IPS DF 6.9 (cell line): ENCODE data around the gene ARFIP2.

Experiments
- DNase-seq: peaks from one replicate; pipeline ENCODE4 v3.0.0-alpha.2; 2013; ENCODE audit warnings: low read depth, low spot score
- H3K27ac ChIP-seq: one replicate; pipeline ENCODE4 v1.5.1; 2013; ENCODE audit warnings: low read length, control low read depth
- H3K27me3 ChIP-seq: 2 replicates; pipeline ENCODE4 v1.6.1; 2013; ENCODE audit warnings: mild to moderate bottlenecking, low read length; ENCODE audit not compliant: control insufficient read depth, insufficient read depth
- H3K36me3 ChIP-seq: 2 replicates; pipeline ENCODE4 v1.6.1; 2013; ENCODE audit warnings: low read length; ENCODE audit not compliant: control insufficient read depth, insufficient read depth
- H3K4me1 ChIP-seq: 2 replicates; pipeline ENCODE4 v1.6.1; 2013; ENCODE audit warnings: low read length; ENCODE audit not compliant: control insufficient read depth, insufficient read depth
- H3K4me3 ChIP-seq: 2 replicates; pipeline ENCODE4 v1.5.1; 2013; ENCODE audit warnings: mild to moderate bottlenecking, low read length
- H3K9me3 ChIP-seq: 2 replicates; pipeline ENCODE4 v1.6.1; 2013; ENCODE audit warnings: low read length, inconsistent platforms; ENCODE audit not compliant: control insufficient read depth, insufficient read depth
- WGBS: extraction: QIAGEN DNeasy Blood & Tissue Kit; methylation state at CpG from one replicate; pipeline ENCODE4 v1.1.7; 2013; ENCODE audit warnings: mixed read lengths, missing lambda C conversion rate; ENCODE audit not compliant: insufficient read length, insufficient coverage; 5-methylcytosine and 5-hydroxymethylcytosine counted together

ARFIP2 gene

GRCh38 chr11:6502382-6502781 is 21.3 kb upstream of the ARFIP2 start:
- H3K27me3 ChIP-seq: no peaks in the 10 kb centered on the region
- WGBS: no CpG with 5 or more reads among the region's 3 CpGs
- no peaks in the 10 kb centered on the region for H3K4me1 ChIP-seq
- H3K4me3 ChIP-seq: no peak overlapping the region
- no peaks in the 10 kb centered on the region for H3K9me3 ChIP-seq
- no peak overlapping the region for H3K27ac ChIP-seq
- no peak for DNase-seq
- no peaks in the 10 kb centered on the region for H3K36me3 ChIP-seq

- Histone ChIP-seq H3K36me3 (no peaks in the 10 kb centered on the region), H3K4me1 (no peaks in the 10 kb centered on the region), H3K27me3 (no peaks in the 10 kb centered on the region), H3K9me3 (no peaks in the 10 kb centered on the region), H3K27ac (no peak overlapping the region), H3K4me3 (no peak overlapping the region)
- no CpG with 5 or more reads among the region's 5 CpGs for WGBS
- DNase-seq: no peak
Measured at GRCh38 chr11:6498544-6498943, 17.4 kb upstream of the ARFIP2 start.

GRCh38 chr11:6498121-6498520 is 17.0 kb upstream of the ARFIP2 start:
- WGBS: no CpG with 5 or more reads among the region's 7 CpGs

GRCh38 chr11:6497069-6497839 is 16.1 kb upstream of the ARFIP2 start, which contains the start of gene DNHD1:
DNHD1 (plus strand) TSS chr11:6497280; CDS start chr11:6498216, 936 bp downstream.
- no CpG with 5 or more reads among the region's 33 CpGs for WGBS

More at GRCh38 chr11:6498121-6498520, 17.0 kb upstream of the ARFIP2 start:
- Histone ChIP-seq H3K27me3 (no peaks in the 10 kb centered on the region), H3K9me3 (no peaks in the 10 kb centered on the region), H3K36me3 (no peaks in the 10 kb centered on the region), H3K27ac (no peak overlapping the region), H3K4me3 (no peak overlapping the region), H3K4me1 (no peaks in the 10 kb centered on the region)
- DNase-seq: no peak

GRCh38 chr11:6489306-6489705 is 8.2 kb upstream of the ARFIP2 start:
- no peak for DNase-seq
- Histone ChIP-seq H3K27ac (no peak overlapping the region), H3K4me3 (no peak overlapping the region), H3K9me3 (no peaks in the 10 kb centered on the region), H3K4me1 (no peaks in the 10 kb centered on the region), H3K36me3 (peaks cover 3% of the 10 kb centered on the region; the same call in 1 of the 2 replicates), H3K27me3 (no peaks in the 10 kb centered on the region)
- no CpG with 5 or more reads among the region's 4 CpGs for WGBS

More at GRCh38 chr11:6497069-6497839, 16.1 kb upstream of the ARFIP2 start, which contains the start of gene DNHD1:
- H3K4me3 ChIP-seq: no peak within 1 kb of the TSS; the same call in 1 of the 2 replicates
- H3K9me3 ChIP-seq: no peaks in the 10 kb centered on the region
- no peaks in the 10 kb centered on the region for H3K4me1 ChIP-seq
- H3K27me3 ChIP-seq: no peaks in the 10 kb centered on the region
- DNase-seq: no peak
- H3K27ac ChIP-seq: no peak within 1 kb of the TSS
- no peaks in the 10 kb centered on the region for H3K36me3 ChIP-seq

- WGBS: no CpG with 5 or more reads among the region's 3 CpGs
- Histone ChIP-seq H3K4me3 (no peak overlapping the region), H3K4me1 (no peaks in the 10 kb centered on the region), H3K27ac (no peak overlapping the region), H3K27me3 (no peaks in the 10 kb centered on the region), H3K9me3 (no peaks in the 10 kb centered on the region), H3K36me3 (peaks cover 3% of the 10 kb centered on the region; the same call in 1 of the 2 replicates)
- DNase-seq: no peak
Measured at GRCh38 chr11:6488821-6489220, 7.7 kb upstream of the ARFIP2 start.

GRCh38 chr11:6488342-6488741 is 7.2 kb upstream of the ARFIP2 start:
- Histone ChIP-seq H3K27me3 (no peaks in the 10 kb centered on the region), H3K9me3 (no peaks in the 10 kb centered on the region), H3K36me3 (peaks cover 4% of the 10 kb centered on the region; the same call in 1 of the 2 replicates), H3K4me3 (no peak overlapping the region), H3K27ac (no peak overlapping the region), H3K4me1 (no peaks in the 10 kb centered on the region)
- no peak for DNase-seq
- no CpG with 5 or more reads among the region's 6 CpGs for WGBS

GRCh38 chr11:6486938-6487337 is 5.8 kb upstream of the ARFIP2 start:
- Histone ChIP-seq H3K27ac (no peak overlapping the region), H3K4me3 (no peak overlapping the region), H3K4me1 (no peaks in the 10 kb centered on the region), H3K36me3 (peaks cover 8% of the 10 kb centered on the region; the same call in 1 of the 2 replicates), H3K27me3 (no peaks in the 10 kb centered on the region), H3K9me3 (no peaks in the 10 kb centered on the region)
- DNase-seq: no peak
- no CpG with 5 or more reads among the region's 1 CpG for WGBS

- no peaks in the 10 kb centered on the region for H3K4me1 ChIP-seq
- no peak for DNase-seq
- H3K36me3 ChIP-seq: peaks cover 8% of the 10 kb centered on the region; the same call in 1 of the 2 replicates
- no peak overlapping the region for H3K4me3 ChIP-seq
- no peaks in the 10 kb centered on the region for H3K9me3 ChIP-seq
- H3K27me3 ChIP-seq: no peaks in the 10 kb centered on the region
- no CpG with 5 or more reads among the region's 3 CpGs for WGBS
- no peak overlapping the region for H3K27ac ChIP-seq
Measured at GRCh38 chr11:6486256-6486655, 5.1 kb upstream of the ARFIP2 start.

GRCh38 chr11:6485661-6486060 is 4.5 kb upstream of the ARFIP2 start:
- no peak for DNase-seq
- peaks cover 8% of the 10 kb centered on the region; the same call in 1 of the 2 replicates for H3K36me3 ChIP-seq
- no peaks in the 10 kb centered on the region for H3K27me3 ChIP-seq
- H3K9me3 ChIP-seq: no peaks in the 10 kb centered on the region
- H3K4me1 ChIP-seq: no peaks in the 10 kb centered on the region
- H3K4me3 ChIP-seq: no peak overlapping the region
- no peak overlapping the region for H3K27ac ChIP-seq
- WGBS: 100% methylated on average over 2 of the region's 3 CpGs
